OCI-LY3 (cell line): ENCODE measurements around the gene MZF1.
"Not testable (repeated sequence)": the region's sequence is repeated elsewhere in the genome, so short reads cannot be mapped to it uniquely, and the experiment has no call there.

ENCODE experiments used
- H2AFZ ChIP-seq: fragments of 200-600, 300-600 bp; shearing (Covaris generic); 2 replicates; pipeline ENCODE4 v1.6.0; 2014; ENCODE audit warnings: antibody characterized with exemption, low read depth, low read length
- H3K27ac ChIP-seq: fragments of 200-600, 300-600 bp; sonication (generic); 2 replicates; pipeline ENCODE4 v1.5.1; 2014; ENCODE audit warnings: mild to moderate bottlenecking, low read length, moderate library complexity, mixed read lengths
- H3K27me3 ChIP-seq: fragments of 200-600, 300-600 bp; sonication (generic); 2 replicates; pipeline ENCODE4 v1.6.1; 2014; ENCODE audit warnings: low read depth, low read length, mixed read lengths
- H3K36me3 ChIP-seq: fragments of 200-600, 300-600 bp; sonication (generic); replicated peaks from 2 replicates; pipeline ENCODE3; 2014; ENCODE audit warnings: low read depth, low read length, mixed read lengths
- H3K4me1 ChIP-seq: fragments of 300-600, 200-600 bp; sonication (generic); 2 replicates; pipeline ENCODE4 v1.6.1; 2014; ENCODE audit warnings: low read length, mixed read lengths
- H3K4me2 ChIP-seq: fragments of 200-600, 300-600 bp; sonication (generic); 2 replicates; pipeline ENCODE4 v1.6.1; 2014; ENCODE audit warnings: low read length, mixed read lengths
- H3K4me3 ChIP-seq: fragments of 300-600, 200-600 bp; sonication (generic); 2 replicates; pipeline ENCODE4 v1.5.1; 2014; ENCODE audit warnings: antibody characterized with exemption, mild to moderate bottlenecking, low read length, moderate library complexity
- H3K79me2 ChIP-seq: fragments of 300-600, 200-600 bp; shearing (Covaris generic); 2 replicates; pipeline ENCODE4 v1.6.1; 2014; ENCODE audit warnings: mild to moderate bottlenecking, low read length, mixed read lengths
- H3K9ac ChIP-seq: fragments of 300-600, 200-600 bp; shearing (Covaris generic); 2 replicates; pipeline ENCODE4 v1.6.0; 2014; ENCODE audit warnings: mild to moderate bottlenecking, low read length, moderate library complexity
- H3K9me3 ChIP-seq: fragments of 200-600, 300-600 bp; shearing (Covaris generic); 2 replicates; pipeline ENCODE4 v1.6.1; 2014; ENCODE audit warnings: low read length, mixed read lengths; ENCODE audit not compliant: insufficient read depth
- H4K20me1 ChIP-seq: fragments of 200-600, 300-600 bp; sonication (generic); 2 replicates; pipeline ENCODE4 v1.6.1; 2016; ENCODE audit warnings: low read length, mixed read lengths; ENCODE audit not compliant: insufficient read depth
- CTCF ChIP-seq: fragments of 200-600, 300-600 bp; sonication (generic); IDR thresholded peaks from 2 replicates; pipeline ENCODE4 v1.5.1; 2014; ENCODE audit warnings: antibody characterized with exemption, low read length, low read depth
- EZH2phosphoT487 ChIP-seq: fragments of 200-600 bp; shearing (Covaris generic); IDR thresholded peaks from 2 replicates; pipeline ENCODE4 v1.6.1; 2018; ENCODE audit warnings: antibody characterized with exemption, mixed run types, low read depth

MZF1 gene

DNA sequence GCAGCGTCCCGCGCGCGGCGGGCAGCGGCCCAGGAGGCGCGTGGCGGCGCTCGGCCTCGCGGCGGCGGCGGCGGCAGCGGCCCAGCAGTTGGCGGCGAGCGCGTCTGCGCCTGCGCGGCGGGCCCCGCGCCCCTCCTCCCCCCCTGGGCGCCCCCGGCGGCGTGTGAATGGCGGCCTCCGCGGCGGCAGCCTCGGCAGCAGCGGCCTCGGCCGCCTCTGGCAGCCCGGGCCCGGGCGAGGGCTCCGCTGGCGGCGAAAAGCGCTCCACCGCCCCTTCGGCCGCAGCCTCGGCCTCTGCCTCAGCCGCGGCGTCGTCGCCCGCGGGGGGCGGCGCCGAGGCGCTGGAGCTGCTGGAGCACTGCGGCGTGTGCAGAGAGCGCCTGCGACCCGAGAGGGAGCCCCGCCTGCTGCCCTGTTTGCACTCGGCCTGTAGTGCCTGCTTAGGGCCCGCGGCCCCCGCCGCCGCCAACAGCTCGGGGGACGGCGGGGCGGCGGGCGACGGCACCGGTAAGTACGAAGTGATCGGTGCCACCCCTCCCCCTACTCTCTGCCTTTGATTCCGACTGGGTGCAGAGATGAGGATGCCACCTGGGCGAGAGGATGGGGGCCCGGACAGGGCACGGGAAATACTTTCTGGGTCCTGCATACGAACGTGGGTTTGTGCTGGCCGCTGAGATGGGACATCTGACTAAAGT lies 28.4 kb downstream of the MZF1 start:
- TF ChIP-seq CTCF (no peak), EZH2phosphoT487 (no peak)
- Histone ChIP-seq H3K27ac (peak overlapping the region; percentile 82), H3K79me2 (peaks cover 55% of the 10 kb centered on the region), H2AFZ (no peak overlapping the region), H3K36me3 (peaks cover 49% of the 10 kb centered on the region), H3K4me1 (peaks cover 15% of the 10 kb centered on the region), H3K27me3 (peaks cover 8% of the 10 kb centered on the region), H4K20me1 (peaks cover 42% of the 10 kb centered on the region), H3K4me3 (peak overlapping the region; percentile 91), H3K9me3 (no peaks in the 10 kb centered on the region), H3K9ac (peak overlapping the region; percentile 92), H3K4me2 (peak overlapping the region; percentile 100)

GRCh38 chr19:58543826-58544590 lies 29.1 kb downstream of the MZF1 start, which contains the start of gene TRIM28:
Gene TRIM28, plus strand, starts transcription at chr19:58544064. Its CDS starts 694 bp downstream, at chr19:58544758.
- Histone ChIP-seq H4K20me1 (peaks cover 38% of the 10 kb centered on the region), H3K9me3 (no peaks in the 10 kb centered on the region), H3K4me3 (peak within 1 kb of the TSS; percentile 91), H3K4me2 (peak within 1 kb of the TSS; percentile 100), H3K4me1 (peaks cover 15% of the 10 kb centered on the region), H3K36me3 (peaks cover 42% of the 10 kb centered on the region), H3K27me3 (peaks cover 15% of the 10 kb centered on the region), H3K27ac (peak within 1 kb of the TSS; percentile 82), H3K9ac (peak within 1 kb of the TSS; percentile 92), H2AFZ (peak within 1 kb of the TSS; percentile 44), H3K79me2 (peaks cover 47% of the 10 kb centered on the region)
- TF ChIP-seq CTCF (no peak), EZH2phosphoT487 (no peak)

- H4K20me1 ChIP-seq: peaks cover 32% of the 10 kb centered on the region
- peaks cover 15% of the 10 kb centered on the region for H3K27me3 ChIP-seq
- H3K9me3 ChIP-seq, H2AFZ ChIP-seq, H3K27ac ChIP-seq, H3K9ac ChIP-seq: not testable (repeated sequence)
- peak overlapping the region; percentile 88; the same call in 1 of the 2 replicates for H3K4me2 ChIP-seq
- peak overlapping the region; percentile 91; the same call in 1 of the 2 replicates for H3K4me3 ChIP-seq
- peaks cover 18% of the 10 kb centered on the region for H3K4me1 ChIP-seq
- peaks cover 30% of the 10 kb centered on the region for H3K36me3 ChIP-seq
- peaks cover 36% of the 10 kb centered on the region for H3K79me2 ChIP-seq
These were observed 30.3 kb downstream of the MZF1 start for GRCh38 chr19:58542641-58543372.

DNA sequence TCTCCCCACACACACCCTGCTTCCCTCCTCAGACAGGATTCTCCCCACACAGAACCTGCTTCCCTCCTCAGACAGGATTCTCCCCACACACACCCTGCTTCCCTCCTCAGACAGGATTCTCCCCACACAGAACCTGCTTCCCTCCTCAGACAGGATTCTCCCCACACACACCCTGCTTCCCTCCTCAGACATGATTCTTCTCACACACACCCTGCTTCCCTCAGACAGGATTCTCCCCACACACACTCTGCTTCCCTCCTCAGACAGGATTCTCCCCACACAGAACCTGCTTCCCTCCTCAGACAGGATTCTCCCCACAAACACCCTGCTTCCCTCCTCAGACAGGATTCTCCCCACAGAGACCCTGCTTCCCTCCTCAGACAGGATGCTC lies 34.0 kb downstream of the MZF1 start:
- H3K79me2 ChIP-seq, H4K20me1 ChIP-seq, H3K4me1 ChIP-seq, H3K27ac ChIP-seq, H3K9me3 ChIP-seq, H2AFZ ChIP-seq, H3K36me3 ChIP-seq: not testable (repeated sequence)
- Histone ChIP-seq H3K27me3 (peaks cover 15% of the 10 kb centered on the region), H3K4me2 (peak overlapping the region; percentile 90), H3K4me3 (peak overlapping the region; percentile 82), H3K9ac (peak overlapping the region; percentile 66)
